H1 (cell line): ENCODE results near the gene CACNG5.
A peak's percentile ranks its signal among the peaks of the same experiment; 100 is the strongest.

ENCODE experiments used
- POLR2AphosphoS5 ChIP-seq: IDR thresholded peaks from 2 replicates; pipeline ENCODE4 v1.6.1; 2011; ENCODE audit warnings: low read depth, low read length
- TF ChIP-seq, protein P1 (sequence below), 3 experiments: IDR thresholded peaks; 1 replicate in 2 of 3; 2 replicates in 1 of 3; pipeline versions ENCODE4 v1.5.1 to v1.6.1; 2011; ENCODE audit warnings: low read length in 3 of 3, mild to moderate bottlenecking in 3 of 3, inconsistent platforms in 2 of 3, low read depth in 1 of 3, moderate library complexity in 1 of 3; ENCODE audit not compliant: insufficient read depth in 1 of 3; ENCODE audit errors: control extremely low read depth in 1 of 3

DNA sequence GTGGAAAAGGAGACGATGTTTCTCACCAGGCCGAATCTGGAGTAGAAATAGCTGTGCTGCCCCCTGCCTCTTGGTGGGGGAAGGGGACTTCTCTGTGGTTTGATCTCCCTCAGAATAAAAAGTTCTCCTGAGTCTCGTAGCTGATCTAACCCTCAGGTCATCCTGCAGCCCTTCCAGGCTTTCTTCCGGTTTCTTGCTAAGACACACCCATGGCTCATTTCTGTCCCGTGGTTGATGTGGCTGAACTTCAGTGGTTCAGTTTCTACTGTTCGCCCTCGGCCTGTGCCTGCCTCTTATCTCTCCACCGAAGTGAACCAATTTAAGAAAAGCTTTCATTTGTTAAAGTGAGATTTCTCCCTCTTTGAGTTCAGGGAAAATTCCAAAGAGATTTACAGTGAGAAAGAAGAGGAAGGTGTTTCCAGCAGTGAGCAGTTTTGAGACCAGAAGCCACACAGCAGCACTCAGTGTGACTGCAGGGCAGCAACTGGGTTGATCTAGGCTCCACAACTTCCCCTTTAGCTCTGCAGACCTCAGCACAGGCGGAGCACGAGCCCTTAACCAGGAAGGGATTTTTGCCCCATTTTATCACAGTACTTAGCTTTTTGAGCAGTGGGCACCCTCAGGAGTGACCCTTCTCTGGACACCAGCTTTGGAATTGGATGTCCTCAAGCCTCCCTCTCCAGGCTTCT is 34.9 kb upstream of the CACNG5 start:
- TF ChIP-seq POLR2AphosphoS5, result no peak
- TF ChIP-seq, protein P1, sequence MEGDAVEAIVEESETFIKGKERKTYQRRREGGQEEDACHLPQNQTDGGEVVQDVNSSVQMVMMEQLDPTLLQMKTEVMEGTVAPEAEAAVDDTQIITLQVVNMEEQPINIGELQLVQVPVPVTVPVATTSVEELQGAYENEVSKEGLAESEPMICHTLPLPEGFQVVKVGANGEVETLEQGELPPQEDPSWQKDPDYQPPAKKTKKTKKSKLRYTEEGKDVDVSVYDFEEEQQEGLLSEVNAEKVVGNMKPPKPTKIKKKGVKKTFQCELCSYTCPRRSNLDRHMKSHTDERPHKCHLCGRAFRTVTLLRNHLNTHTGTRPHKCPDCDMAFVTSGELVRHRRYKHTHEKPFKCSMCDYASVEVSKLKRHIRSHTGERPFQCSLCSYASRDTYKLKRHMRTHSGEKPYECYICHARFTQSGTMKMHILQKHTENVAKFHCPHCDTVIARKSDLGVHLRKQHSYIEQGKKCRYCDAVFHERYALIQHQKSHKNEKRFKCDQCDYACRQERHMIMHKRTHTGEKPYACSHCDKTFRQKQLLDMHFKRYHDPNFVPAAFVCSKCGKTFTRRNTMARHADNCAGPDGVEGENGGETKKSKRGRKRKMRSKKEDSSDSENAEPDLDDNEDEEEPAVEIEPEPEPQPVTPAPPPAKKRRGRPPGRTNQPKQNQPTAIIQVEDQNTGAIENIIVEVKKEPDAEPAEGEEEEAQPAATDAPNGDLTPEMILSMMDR (IDR thresholded peaks at IDR 0.05; ENCODE audit: control extremely low read depth in 1 of 3, insufficient read depth in 1 of 3, low read depth in 1 of 3, low read length in 3 of 3), result peak in 1 of 3 experiments; percentile 13; a peak in 1 of 4 replicates
